NK-92 treated with Interleukin-12 subunit alpha and Interleukin-12 subunit beta, amount 100 ng/mL, for 24 hours (cell line): ENCODE data around the gene ZNF613.
"Not testable (repeated sequence)": the region's sequence is repeated elsewhere in the genome, so short reads cannot be mapped to it uniquely, and the experiment has no call there.

Source experiments
- DNase-seq: peaks from one replicate; lab custom pipeline; 2025; lab: John Stamatoyannopoulos, UW

The ZNF613 gene

DNA sequence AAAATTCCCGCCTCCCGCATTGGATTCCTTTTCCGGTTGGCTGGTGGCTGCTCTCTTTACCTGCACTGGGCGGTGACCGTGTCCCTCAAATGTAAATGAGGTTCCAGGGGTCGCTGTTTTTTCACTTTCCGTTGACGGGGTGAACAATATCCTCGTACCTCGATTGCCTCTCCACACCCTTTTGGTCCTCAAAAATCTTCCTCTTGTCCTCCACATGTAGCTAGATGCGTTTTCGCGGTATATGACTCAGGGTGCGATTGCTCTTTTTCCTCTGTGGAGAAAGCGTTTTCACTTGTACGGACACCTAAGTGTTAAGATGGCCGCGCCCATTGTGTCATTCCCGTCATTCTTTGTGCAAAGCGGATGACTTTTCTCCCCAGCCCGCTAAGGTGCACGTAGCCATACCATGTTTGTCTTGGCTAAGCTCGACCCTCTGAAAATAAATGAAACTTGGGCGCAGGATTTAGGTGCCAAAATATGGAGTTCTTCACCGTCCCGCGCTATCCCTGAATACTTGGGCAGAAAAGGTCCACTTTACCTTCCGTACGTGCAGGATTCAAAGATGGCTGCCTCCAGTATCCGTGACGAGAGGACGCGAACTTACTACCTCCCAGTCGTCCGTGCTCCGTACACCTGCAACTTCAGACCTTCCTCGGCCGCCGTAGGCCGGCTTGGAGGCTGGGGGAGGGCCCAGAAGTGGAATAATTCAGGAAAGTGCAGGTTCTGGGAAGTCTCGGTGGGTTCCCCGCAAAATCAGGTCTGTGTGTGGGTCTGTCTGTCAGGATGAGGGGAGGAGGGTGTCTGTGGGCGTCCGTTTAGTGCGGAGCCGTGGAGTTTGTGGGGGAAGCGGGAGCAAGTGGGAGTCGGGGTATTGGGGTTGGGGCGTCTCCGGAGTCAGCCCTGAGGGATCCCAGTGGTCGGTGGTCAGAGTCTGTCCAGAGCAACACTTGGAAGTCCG, at the start of gene ZNF613:
TSS of gene ZNF613 (plus strand) at position 689 of the 958 bp plus-strand sequence. CDS start 8,749 bp downstream, outside the sequence.
- DNase-seq: peak; percentile 30

DNA sequence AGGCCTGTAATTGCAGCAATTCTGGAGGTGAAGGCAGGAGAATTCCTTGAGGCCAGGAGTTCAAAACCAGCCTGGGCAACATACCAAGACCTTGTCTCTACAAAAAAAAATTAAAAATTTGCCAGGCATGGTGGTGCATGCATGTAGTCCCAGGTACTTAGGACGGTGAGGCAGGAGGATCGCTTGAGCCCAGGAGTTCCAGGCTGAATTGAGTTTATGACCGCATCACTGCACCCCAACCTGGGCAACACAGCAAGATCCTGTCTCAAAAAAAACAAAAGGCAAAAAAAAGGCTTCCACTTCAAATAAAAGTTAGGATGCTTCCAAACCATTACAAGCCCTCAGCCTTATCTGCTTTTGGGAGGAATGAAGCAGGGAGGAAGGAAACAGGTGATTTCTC, 44.8 kb upstream of the ZNF613 start:
- DNase-seq: no peak

- DNase-seq: no peak
Observed at GRCh38 chr19:51884713-51885112, 42.6 kb upstream of the ZNF613 start.

- DNase-seq: no peak
Observed at GRCh38 chr19:51887522-51888498, 39.5 kb upstream of the ZNF613 start, which contains the start of gene ZNF577. ZNF577 (minus strand) TSS chr19:51887951; CDS start chr19:51880382, 7,569 bp downstream.

GRCh38 chr19:51889934-51890333, 37.3 kb upstream of the ZNF613 start:
- DNase-seq: no peak

GRCh38 chr19:51891193-51891747, 36.0 kb upstream of the ZNF613 start:
- DNase-seq: no peak

- no peak for DNase-seq
Observed at GRCh38 chr19:51901860-51902259, 25.4 kb upstream of the ZNF613 start.

GRCh38 chr19:51903192-51903591, 24.1 kb upstream of the ZNF613 start:
- no peak for DNase-seq

DNA sequence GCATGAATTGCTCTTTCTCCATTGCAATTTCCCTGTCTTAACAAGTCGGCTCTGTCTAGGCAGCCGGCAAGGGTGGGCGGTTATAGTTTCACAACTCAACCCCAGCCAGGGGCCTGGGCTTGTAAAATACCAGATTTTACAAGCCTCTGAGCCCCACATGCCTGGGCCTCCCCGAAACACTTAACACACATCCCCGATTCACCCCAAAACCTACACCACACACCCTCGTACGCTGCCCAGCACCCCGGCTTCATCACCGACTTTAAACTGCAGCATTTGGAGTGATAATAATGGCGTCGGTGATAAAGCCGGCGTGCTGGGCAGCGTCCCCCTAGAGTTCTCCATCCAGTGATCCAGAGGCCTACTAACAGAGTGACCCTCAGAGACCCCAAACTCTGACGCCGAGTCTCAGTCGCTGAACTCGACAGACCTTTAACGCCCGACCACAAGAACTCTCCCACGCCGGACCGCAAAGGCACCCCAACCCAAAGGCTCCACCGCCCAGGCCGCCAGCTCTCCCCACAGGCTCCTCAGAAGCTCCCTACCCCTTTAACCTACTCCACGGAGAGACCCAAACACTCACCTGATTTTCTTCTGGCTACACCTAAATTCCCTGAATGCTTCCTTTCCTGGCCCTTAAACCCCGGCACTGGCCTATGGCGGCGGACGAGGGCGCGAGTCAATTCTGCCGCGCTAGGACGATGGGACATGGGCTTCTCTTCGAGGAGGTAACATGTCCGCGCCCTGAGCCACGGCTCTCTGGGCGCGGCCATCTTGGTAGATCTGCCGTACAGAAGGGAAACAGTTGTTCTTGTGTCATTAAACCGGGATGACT, 22.7 kb upstream of the ZNF613 start, which contains the start of gene ZNF649:
TSS of gene ZNF649 (minus strand) at position 687 of the 835 bp plus-strand sequence. CDS start 4,910 bp downstream, outside the sequence.
- no peak for DNase-seq

DNA sequence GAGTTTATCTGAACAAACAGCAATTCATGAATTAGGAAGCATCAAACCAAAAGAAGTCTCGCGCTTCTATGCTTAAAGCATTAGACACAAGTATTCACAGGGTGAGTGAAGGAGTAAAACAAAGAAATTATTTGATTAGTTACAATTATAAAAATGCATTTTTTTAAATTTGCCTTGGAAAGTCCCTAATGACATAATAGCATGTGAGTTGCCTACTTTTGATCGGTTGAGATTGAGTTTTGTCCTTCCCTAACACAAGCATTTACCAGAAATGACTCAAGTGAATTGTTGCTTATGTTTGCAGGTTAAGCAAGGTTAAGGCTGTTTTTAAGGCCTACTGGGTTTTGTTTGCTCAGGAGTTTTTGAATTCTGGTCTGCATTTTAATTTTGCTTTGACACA, 22.1 kb upstream of the ZNF613 start:
- DNase-seq: no peak

- not testable (repeated sequence) for DNase-seq
Observed at GRCh38 chr19:51905639-51906038, 21.6 kb upstream of the ZNF613 start.

- not testable (repeated sequence) for DNase-seq
Observed at GRCh38 chr19:51906108-51906507, 21.2 kb upstream of the ZNF613 start.

DNA sequence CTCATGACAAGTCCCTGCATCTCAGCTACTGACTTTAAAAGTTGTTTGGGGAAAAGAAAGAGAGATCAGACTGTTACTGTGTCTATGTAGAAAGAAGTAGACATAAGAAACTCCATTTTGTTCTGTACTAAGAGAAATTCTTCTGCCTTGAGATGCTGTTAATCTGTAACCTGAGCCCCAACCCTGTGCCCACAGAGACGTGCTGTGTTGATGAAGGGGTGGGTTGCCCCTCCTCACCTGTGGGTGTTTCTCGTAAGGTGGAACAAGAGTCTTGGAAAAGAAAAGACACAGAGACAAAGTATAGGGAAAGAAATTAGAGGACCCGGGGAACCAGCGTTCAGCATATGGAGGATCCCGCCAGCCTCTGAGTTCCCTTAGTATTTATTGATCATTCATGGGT, 19.3 kb upstream of the ZNF613 start:
- DNase-seq: not testable (repeated sequence)

DNA sequence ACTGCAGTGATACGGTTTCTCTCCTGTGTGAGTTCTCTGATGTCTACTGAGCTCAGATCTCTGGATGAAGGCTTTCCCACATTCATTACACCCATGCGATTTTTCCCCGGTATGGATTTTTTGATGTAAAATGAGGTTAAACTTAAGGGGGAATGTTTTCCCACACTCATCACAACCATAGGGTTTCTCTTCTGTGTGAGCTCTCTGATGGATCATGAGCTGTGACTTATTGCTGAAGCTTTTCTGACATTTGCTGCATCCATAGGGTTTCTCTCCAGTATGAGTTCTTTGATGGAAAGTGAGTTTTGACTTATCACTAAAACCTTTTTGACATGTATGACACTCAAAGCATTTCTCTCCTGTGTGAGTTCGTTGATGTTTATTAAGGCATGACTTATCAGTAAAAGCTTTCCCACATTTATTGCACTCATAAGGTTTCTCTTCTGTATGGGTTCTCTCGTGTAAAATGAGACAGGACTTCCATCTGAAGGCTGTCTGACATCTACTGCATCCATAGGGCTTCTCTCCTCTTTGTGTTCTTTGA, 11.9 kb upstream of the ZNF613 start:
- DNase-seq: no peak

GRCh38 chr19:51916167-51916566, 11.1 kb upstream of the ZNF613 start:
- DNase-seq: no peak

- no peak for DNase-seq
Observed at GRCh38 chr19:51919606-51920005, 7.7 kb upstream of the ZNF613 start.

DNA sequence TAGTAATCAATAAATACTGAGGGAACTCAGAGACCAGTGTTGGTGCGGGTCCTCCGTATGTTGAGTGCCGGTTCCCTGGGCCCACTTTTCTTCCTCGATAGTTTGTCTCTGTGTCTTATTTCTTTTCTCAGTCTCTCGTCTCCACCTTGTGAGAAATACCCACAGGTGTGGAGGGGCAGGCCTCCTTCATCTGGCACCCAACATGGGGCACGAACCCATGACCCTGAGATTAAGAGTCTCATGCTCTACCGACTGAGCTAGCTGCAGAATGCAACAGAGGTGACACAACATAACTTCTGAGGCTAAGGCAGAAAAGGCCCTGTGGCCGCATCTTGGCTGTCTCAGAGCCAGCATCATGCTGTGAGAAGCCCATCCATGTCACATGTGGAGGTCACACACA, 5.3 kb upstream of the ZNF613 start:
- no peak for DNase-seq

GRCh38 chr19:51926426-51926783, 867 bp upstream of the ZNF613 start:
- no peak for DNase-seq

- no peak for DNase-seq
Observed at GRCh38 chr19:51927859-51928258, 587 bp downstream of the ZNF613 start.

DNA sequence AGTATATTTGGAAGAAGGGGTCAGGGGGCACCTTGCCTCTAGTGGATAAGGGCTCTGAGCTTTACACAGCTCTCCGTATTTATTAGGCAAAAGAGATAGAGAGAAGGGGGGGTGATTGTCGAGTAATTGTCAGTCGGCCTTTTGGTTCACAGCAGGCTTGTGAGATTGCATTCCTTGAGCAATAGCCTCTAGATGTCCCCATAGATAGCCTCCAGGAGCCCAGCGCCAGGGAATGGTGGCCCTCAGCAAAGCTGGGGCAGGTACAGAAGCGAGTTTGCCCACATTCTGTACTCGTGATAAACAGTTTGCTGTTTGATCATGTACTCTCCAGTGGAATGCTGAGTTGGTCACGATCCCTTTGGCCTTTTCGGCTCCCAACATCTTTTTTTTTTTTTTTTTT, 4.6 kb downstream of the ZNF613 start:
- no peak for DNase-seq

DNA sequence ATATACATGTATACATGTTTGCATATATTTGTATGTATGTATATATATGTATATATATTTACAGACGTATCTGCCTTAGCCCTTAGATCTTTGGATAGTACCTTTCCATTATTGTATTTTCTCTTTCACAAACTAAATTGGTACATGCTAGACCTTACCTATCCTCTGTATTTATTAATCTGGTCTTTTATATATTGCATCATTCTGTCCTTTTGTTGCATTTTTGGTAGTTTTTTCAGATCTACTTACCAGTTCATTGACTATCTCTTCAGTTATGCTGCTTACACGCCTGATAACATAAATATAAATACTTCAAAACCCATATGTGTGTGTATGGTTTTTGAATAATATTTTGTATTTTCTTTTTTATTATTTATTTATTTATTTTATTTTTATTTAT, 11.7 kb downstream of the ZNF613 start:
- no peak for DNase-seq
